CD4-positive, alpha-beta T cell (primary cell): ENCODE measurements around the gene INO80E. TPM values are rescaled to one million over a fixed set of nuclear protein-coding genes. Genes with fewer than 3 reads are reported as not detected.
"Not testable (repeated sequence)": the region's sequence is repeated elsewhere in the genome, so short reads cannot be mapped to it uniquely, and the experiment has no call there.

Source experiments
- ATAC-seq: fragments of 200-7000 bp; cut with Tn5 transposase; one replicate; pipeline ENCODE4 v1.10.0; 2022; ENCODE audit warnings: mild to moderate bottlenecking; ENCODE audit not compliant: poor library complexity
- CTCF ChIA-PET: fragments of 350-600 bp; sonication (Branson Sonifier 250); formaldehyde crosslinking; loops from one replicate; lab custom pipeline; 2021; ENCODE audit warnings: antibody characterized with exemption, inconsistent platforms; lab: Charles Lee
- POLR2A ChIA-PET: fragments of 350-600 bp; sonication (Branson Sonifier 250); formaldehyde crosslinking; loops from one replicate; lab custom pipeline; 2021; ENCODE audit warnings: antibody characterized with exemption, inconsistent platforms; lab: Charles Lee
- DNase-seq, 14 experiments: peaks; one replicate each; pipeline ENCODE4 v3.0.0-alpha.2; 2013 to 2020; ENCODE audit warnings: mixed read lengths in 2 of 14
- H3K27ac ChIP-seq, 2 donors: one replicate each; pipeline versions ENCODE4 v1.5.1 to v1.7.0; 2013; ENCODE audit warnings: low read length in 2 of 2, low read depth in 1 of 2, mild to moderate bottlenecking in 1 of 2
- H3K27me3 ChIP-seq, 2 experiments: 1 replicate in 1 of 2; 2 replicates in 1 of 2; pipeline versions ENCODE4 v1.6.1 to v1.7.0; 2013; ENCODE audit warnings: low read length in 2 of 2, control low read depth in 1 of 2, mild to moderate bottlenecking in 1 of 2, moderate library complexity in 1 of 2; ENCODE audit not compliant: insufficient read depth in 2 of 2, control insufficient read depth in 1 of 2
- H3K36me3 ChIP-seq: one replicate; pipeline ENCODE4 v1.6.1; 2013; ENCODE audit warnings: low read length, control low read depth; ENCODE audit not compliant: insufficient read depth
- H3K4me1 ChIP-seq: one replicate; pipeline ENCODE4 v1.6.1; 2013; ENCODE audit warnings: low read length, control low read depth; ENCODE audit not compliant: insufficient read depth
- H3K4me3 ChIP-seq: one replicate; pipeline ENCODE4 v1.5.1; 2013; ENCODE audit warnings: mild to moderate bottlenecking, low read length, moderate library complexity
- H3K9me3 ChIP-seq, 2 experiments: 1 replicate in 1 of 2; 2 replicates in 1 of 2; pipeline versions ENCODE4 v1.6.1 to v1.7.0; 2013; ENCODE audit warnings: low read length in 2 of 2, mild to moderate bottlenecking in 2 of 2, control low read depth in 1 of 2, moderate library complexity in 1 of 2; ENCODE audit not compliant: control insufficient read depth in 1 of 2, insufficient read depth in 1 of 2
- H3K27ac Mint-ChIP-seq: one replicate; pipeline ENCODE4 v1.8.0; 2020; ENCODE audit warnings: mixed read lengths
- H3K27me3 Mint-ChIP-seq: one replicate; pipeline ENCODE4 v1.8.0; 2021; ENCODE audit warnings: mixed read lengths
- H3K36me3 Mint-ChIP-seq: one replicate; pipeline ENCODE4 v1.8.0; 2021; ENCODE audit warnings: low read depth, mixed read lengths
- H3K4me1 Mint-ChIP-seq: one replicate; pipeline ENCODE4 v1.8.0; 2021; ENCODE audit warnings: low read depth, mixed read lengths
- H3K4me3 Mint-ChIP-seq: one replicate; pipeline ENCODE4 v1.8.0; 2020; ENCODE audit warnings: mild to moderate bottlenecking, mixed read lengths
- H3K9me3 Mint-ChIP-seq: one replicate; pipeline ENCODE4 v1.8.0; 2020; ENCODE audit warnings: mixed read lengths
- intact Hi-C, 2 experiments: fragments of 100-400 bp; cut with DNase I in 1 of 2; cut with micrococcal nuclease in 1 of 2; formaldehyde crosslinking; loops; one replicate each; pipeline versions ENCODE4 v1.15.1 to v1.9.0; 2023 to 2025; cut with DNase I, micrococcal nuclease
- total RNA-seq, 174 experiments: library from RNA in 2 of 174; stranded (reverse) in 2 of 174; gene quantifications; one replicate each; pipeline ENCODE4 v1.2.3 and lab custom pipeline; 2021 to 2026
- TF ChIP-seq, protein P1 (sequence below): fragments of 200-600 bp; IDR thresholded peaks from one replicate; pipeline ENCODE4 v1.8.0; 2022; ENCODE audit warnings: antibody characterized with exemption, mild to moderate bottlenecking

Gene INO80E
- total RNA-seq, 2 experiments from 2014 or later: 54.6 to 57.6 TPM

- H3K27ac Mint-ChIP-seq: no peak overlapping the region
- intact Hi-C loops: no loop called here
Observed at GRCh38 chr16:30011714-30012504, 15.9 kb downstream of the INO80E start.

GRCh38 chr16:30012598-30012997 is 16.6 kb downstream of the INO80E start:
- ATAC-seq, H3K4me3 ChIP-seq, DNase-seq, H3K27ac ChIP-seq, intact Hi-C loops, H3K27ac Mint-ChIP-seq, H3K9me3 Mint-ChIP-seq, H3K36me3 Mint-ChIP-seq, POLR2A ChIA-PET, H3K36me3 ChIP-seq: not testable (repeated sequence)
- H3K9me3 ChIP-seq: peaks cover 0 to 17% of the 10 kb centered on the region in 2 experiments
- peaks cover 11% of the 10 kb centered on the region for H3K4me1 Mint-ChIP-seq
- CTCF ChIA-PET: interaction anchor here (1.4 kb wide), 1 partner anchor 205 kb away, joined by 3 read pairs; no protein-coding TSS in a partner anchor
- H3K4me3 Mint-ChIP-seq: peak overlapping the region; percentile 58
- H3K27me3 ChIP-seq: peaks cover 17 to 20% of the 10 kb centered on the region in 2 experiments
- peaks cover 19% of the 10 kb centered on the region for H3K4me1 ChIP-seq
- peaks cover 26% of the 10 kb centered on the region for H3K27me3 Mint-ChIP-seq

More at GRCh38 chr16:30011714-30012504, 15.9 kb downstream of the INO80E start:
- Mint-ChIP-seq H3K4me1 (peaks cover 11% of the 10 kb centered on the region), H3K27me3 (peaks cover 26% of the 10 kb centered on the region), H3K4me3 (peak overlapping the region; percentile 89), H3K9me3 (no peaks in the 10 kb centered on the region), H3K36me3 (no peaks in the 10 kb centered on the region)
- TF ChIP-seq, protein P1, sequence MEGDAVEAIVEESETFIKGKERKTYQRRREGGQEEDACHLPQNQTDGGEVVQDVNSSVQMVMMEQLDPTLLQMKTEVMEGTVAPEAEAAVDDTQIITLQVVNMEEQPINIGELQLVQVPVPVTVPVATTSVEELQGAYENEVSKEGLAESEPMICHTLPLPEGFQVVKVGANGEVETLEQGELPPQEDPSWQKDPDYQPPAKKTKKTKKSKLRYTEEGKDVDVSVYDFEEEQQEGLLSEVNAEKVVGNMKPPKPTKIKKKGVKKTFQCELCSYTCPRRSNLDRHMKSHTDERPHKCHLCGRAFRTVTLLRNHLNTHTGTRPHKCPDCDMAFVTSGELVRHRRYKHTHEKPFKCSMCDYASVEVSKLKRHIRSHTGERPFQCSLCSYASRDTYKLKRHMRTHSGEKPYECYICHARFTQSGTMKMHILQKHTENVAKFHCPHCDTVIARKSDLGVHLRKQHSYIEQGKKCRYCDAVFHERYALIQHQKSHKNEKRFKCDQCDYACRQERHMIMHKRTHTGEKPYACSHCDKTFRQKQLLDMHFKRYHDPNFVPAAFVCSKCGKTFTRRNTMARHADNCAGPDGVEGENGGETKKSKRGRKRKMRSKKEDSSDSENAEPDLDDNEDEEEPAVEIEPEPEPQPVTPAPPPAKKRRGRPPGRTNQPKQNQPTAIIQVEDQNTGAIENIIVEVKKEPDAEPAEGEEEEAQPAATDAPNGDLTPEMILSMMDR: no peak
- POLR2A ChIA-PET: no interaction called here
- Histone ChIP-seq H3K4me3 (peak overlapping the region; percentile 12), H3K36me3 (no peaks in the 10 kb centered on the region), H3K4me1 (peaks cover 19% of the 10 kb centered on the region), H3K9me3 (peaks cover 0 to 17% of the 10 kb centered on the region in 2 experiments), H3K27me3 (peaks cover 19 to 20% of the 10 kb centered on the region in 2 experiments), H3K27ac (no peak overlapping the region)
- DNase-seq (no peak), ATAC-seq (no peak)
- CTCF ChIA-PET: no interaction called here

- not testable (repeated sequence) for ATAC-seq
Observed at GRCh38 chr16:30015450-30015849, 19.4 kb downstream of the INO80E start.

GRCh38 chr16:30016555-30017276 is 20.7 kb downstream of the INO80E start:
- Histone ChIP-seq H3K9me3 (peaks cover 0 to 6% of the 10 kb centered on the region in 2 experiments), H3K4me1 (peaks cover 15% of the 10 kb centered on the region), H3K36me3 (no peaks in the 10 kb centered on the region), H3K27ac (no peak overlapping the region), H3K27me3 (peaks cover 5 to 6% of the 10 kb centered on the region in 2 experiments), H3K4me3 (no peak overlapping the region)
- ATAC-seq: no peak
- TF ChIP-seq, protein P1: no peak
- Mint-ChIP-seq H3K27me3 (peaks cover 10% of the 10 kb centered on the region), H3K4me3 (no peak overlapping the region), H3K4me1 (peaks cover 16% of the 10 kb centered on the region), H3K27ac (no peak overlapping the region), H3K36me3 (no peaks in the 10 kb centered on the region), H3K9me3 (no peaks in the 10 kb centered on the region)
- ChIA-PET CTCF (interaction anchor here (1.1 kb wide), 1 partner anchor 15 kb away, joined by 5 read pairs; no protein-coding TSS in a partner anchor), POLR2A (no interaction called here)
- no peak for DNase-seq
- intact Hi-C loops: no loop called here

More at GRCh38 chr16:30015450-30015849, 19.4 kb downstream of the INO80E start:
- H3K27ac Mint-ChIP-seq, POLR2A ChIA-PET, intact Hi-C loops, H3K4me3 Mint-ChIP-seq, H3K36me3 Mint-ChIP-seq, H3K36me3 ChIP-seq, H3K9me3 Mint-ChIP-seq, H3K4me3 ChIP-seq, H3K9me3 ChIP-seq, H3K4me1 Mint-ChIP-seq, DNase-seq, H3K27ac ChIP-seq: not testable (repeated sequence)
- H3K27me3 Mint-ChIP-seq: peaks cover 13% of the 10 kb centered on the region
- peaks cover 11% of the 10 kb centered on the region for H3K4me1 ChIP-seq
- peaks cover 10 to 12% of the 10 kb centered on the region in 2 experiments for H3K27me3 ChIP-seq
- CTCF ChIA-PET: interaction anchor here (1.1 kb wide), 1 partner anchor 10 kb away, joined by 3 read pairs; no protein-coding TSS in a partner anchor
